ENCODE results near the gene MBOAT1.

DNA sequence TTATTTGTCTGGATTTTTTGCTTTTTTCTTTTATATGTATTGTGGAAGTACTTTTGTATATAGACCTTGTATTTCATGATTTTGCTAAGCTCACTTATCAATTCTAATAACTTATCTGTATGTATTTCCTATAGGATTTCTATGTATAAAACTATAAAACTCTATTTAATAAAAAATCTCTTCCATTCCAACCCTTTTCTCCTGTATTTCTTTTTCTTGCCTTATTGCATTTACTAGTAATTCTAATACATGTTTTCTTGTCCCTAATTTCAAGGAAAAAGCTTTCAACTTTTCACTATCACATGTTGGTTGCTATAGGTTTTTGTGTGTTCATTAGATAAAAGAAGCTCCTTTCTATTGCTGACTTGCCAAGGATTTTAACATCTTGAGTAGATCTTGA, 125.3 kb downstream of the MBOAT1 start:
- TF ChIP-seq, protein P1, sequence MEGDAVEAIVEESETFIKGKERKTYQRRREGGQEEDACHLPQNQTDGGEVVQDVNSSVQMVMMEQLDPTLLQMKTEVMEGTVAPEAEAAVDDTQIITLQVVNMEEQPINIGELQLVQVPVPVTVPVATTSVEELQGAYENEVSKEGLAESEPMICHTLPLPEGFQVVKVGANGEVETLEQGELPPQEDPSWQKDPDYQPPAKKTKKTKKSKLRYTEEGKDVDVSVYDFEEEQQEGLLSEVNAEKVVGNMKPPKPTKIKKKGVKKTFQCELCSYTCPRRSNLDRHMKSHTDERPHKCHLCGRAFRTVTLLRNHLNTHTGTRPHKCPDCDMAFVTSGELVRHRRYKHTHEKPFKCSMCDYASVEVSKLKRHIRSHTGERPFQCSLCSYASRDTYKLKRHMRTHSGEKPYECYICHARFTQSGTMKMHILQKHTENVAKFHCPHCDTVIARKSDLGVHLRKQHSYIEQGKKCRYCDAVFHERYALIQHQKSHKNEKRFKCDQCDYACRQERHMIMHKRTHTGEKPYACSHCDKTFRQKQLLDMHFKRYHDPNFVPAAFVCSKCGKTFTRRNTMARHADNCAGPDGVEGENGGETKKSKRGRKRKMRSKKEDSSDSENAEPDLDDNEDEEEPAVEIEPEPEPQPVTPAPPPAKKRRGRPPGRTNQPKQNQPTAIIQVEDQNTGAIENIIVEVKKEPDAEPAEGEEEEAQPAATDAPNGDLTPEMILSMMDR (IDR thresholded peaks at IDR 0.05), result no peak
- no peak for TF ChIP-seq POLR2A (IDR thresholded peaks at IDR 0.05)

Data from uterus (tissue), 2 donors.